HepG2 (cell line): ENCODE results near the gene SELENOV. TPM values are rescaled to one million over a fixed set of nuclear protein-coding genes. Genes with fewer than 3 reads are reported as not detected.
A peak's percentile ranks its signal among the peaks of the same experiment; 100 is the strongest.

Source experiments
- CBX1 ChIP-seq: IDR thresholded peaks from one replicate; pipeline ENCODE4 v1.6.1; 2016; ENCODE audit warnings: antibody characterized with exemption, low read depth
- DNMT3B ChIP-seq: conservative IDR thresholded peaks from 2 replicates; pipeline ENCODE4 v1.6.1; 2016; ENCODE audit warnings: missing biosample characterization, control low read depth
- FOXA3 ChIP-seq: IDR thresholded peaks from 2 replicates; pipeline ENCODE4 v1.6.1; 2016; ENCODE audit warnings: missing genetic modification reagents, missing compliant biosample characterization
- HDAC6 ChIP-seq: fragments of 200-600 bp; sonication (generic); IDR thresholded peaks from 2 replicates; pipeline ENCODE4 v1.7.0; 2017; ENCODE audit warnings: mild to moderate bottlenecking, antibody characterized with exemption, low read length, low read depth
- JARID2 ChIP-seq: sonication (generic); formaldehyde crosslinking; IDR thresholded peaks from 2 replicates; pipeline ENCODE4 v1.8.1; 2023; ENCODE audit warnings: missing genetic modification reagents, inconsistent platforms; ENCODE audit not compliant: insufficient replicate concordance
- SALL2 ChIP-seq: sonication (generic); formaldehyde crosslinking; IDR thresholded peaks from 2 replicates; pipeline ENCODE4 v1.8.1; 2023; ENCODE audit warnings: mild to moderate bottlenecking, missing genetic modification reagents, inconsistent platforms
- TBX3 ChIP-seq: fragments of 450-650 bp; IDR thresholded peaks from 2 replicates; pipeline ENCODE4 v1.6.1; 2017; ENCODE audit warnings: antibody characterized with exemption, mild to moderate bottlenecking, inconsistent platforms, borderline replicate concordance
- ZBTB1 ChIP-seq: sonication (generic); formaldehyde crosslinking; IDR thresholded peaks from 2 replicates; pipeline ENCODE4 v1.4.0; 2020; ENCODE audit warnings: missing genetic modification reagents, borderline replicate concordance
- ZNF20 ChIP-seq: sonication (generic); formaldehyde crosslinking; IDR thresholded peaks from 2 replicates; pipeline ENCODE4 v1.4.0; 2020; ENCODE audit warnings: mild to moderate bottlenecking, moderate library complexity, missing genetic modification reagents
- ZNF274 ChIP-seq: sonication (generic); formaldehyde crosslinking; IDR thresholded peaks from 2 replicates; pipeline ENCODE4 v1.5.1; 2020; ENCODE audit warnings: mild to moderate bottlenecking, missing genetic modification reagents
- ZNF484 ChIP-seq: sonication (generic); formaldehyde crosslinking; IDR thresholded peaks from 2 replicates; pipeline ENCODE4 v1.5.1; 2020; ENCODE audit warnings: mild to moderate bottlenecking, low read depth, missing genetic modification reagents, borderline replicate concordance
- polyA plus RNA-seq, 8 experiments: library from polyadenylated mRNA; depleted of rRNA in 3 of 8; stranded (reverse) in 7 of 8; unstranded in 1 of 8; fragments of >200 nt; fragmentation: Illumina TruSeq in 4 of 8; extraction: Trizol in 4 of 8; gene quantifications; 2 replicates each; pipeline versions ENCODE4 v1.2.1 to v1.2.3, GENCODE V29; 2011 to 2016; ENCODE audit warnings: low read depth in 4 of 8, missing spikeins in 1 of 8, mixed read lengths in 1 of 8; ENCODE audit not compliant: insufficient read depth in 1 of 8
- total RNA-seq, 5 experiments: library from RNA; depleted of rRNA; stranded (reverse); fragments of >200 nt; fragmentation: Illumina TruSeq; extraction: Trizol; gene quantifications; 2 replicates each; pipeline ENCODE4 v1.2.3, GENCODE V29; 2016; ENCODE audit warnings: low read depth in 1 of 5
- TF ChIP-seq, protein P1 (sequence below): sonication (generic); formaldehyde crosslinking; IDR thresholded peaks from 2 replicates; pipeline ENCODE4 v1.4.0; 2020; ENCODE audit warnings: missing genetic modification reagents
- TF ChIP-seq, protein P2 (sequence below): sonication (generic); IDR thresholded peaks from 2 replicates; pipeline ENCODE4 v1.6.1; 2016; ENCODE audit warnings: low read depth, borderline replicate concordance
- TF ChIP-seq, protein P3 (sequence below): sonication (generic); formaldehyde crosslinking; IDR thresholded peaks from 2 replicates; pipeline ENCODE4 v1.4.0; 2020; ENCODE audit warnings: missing genetic modification reagents, borderline replicate concordance

Gene SELENOV
- total and polyA plus RNA-seq, 2 of the 13 experiments (the other 11 are each of a cell fraction or from before 2014, with no cell fraction given), result not detected

DNA sequence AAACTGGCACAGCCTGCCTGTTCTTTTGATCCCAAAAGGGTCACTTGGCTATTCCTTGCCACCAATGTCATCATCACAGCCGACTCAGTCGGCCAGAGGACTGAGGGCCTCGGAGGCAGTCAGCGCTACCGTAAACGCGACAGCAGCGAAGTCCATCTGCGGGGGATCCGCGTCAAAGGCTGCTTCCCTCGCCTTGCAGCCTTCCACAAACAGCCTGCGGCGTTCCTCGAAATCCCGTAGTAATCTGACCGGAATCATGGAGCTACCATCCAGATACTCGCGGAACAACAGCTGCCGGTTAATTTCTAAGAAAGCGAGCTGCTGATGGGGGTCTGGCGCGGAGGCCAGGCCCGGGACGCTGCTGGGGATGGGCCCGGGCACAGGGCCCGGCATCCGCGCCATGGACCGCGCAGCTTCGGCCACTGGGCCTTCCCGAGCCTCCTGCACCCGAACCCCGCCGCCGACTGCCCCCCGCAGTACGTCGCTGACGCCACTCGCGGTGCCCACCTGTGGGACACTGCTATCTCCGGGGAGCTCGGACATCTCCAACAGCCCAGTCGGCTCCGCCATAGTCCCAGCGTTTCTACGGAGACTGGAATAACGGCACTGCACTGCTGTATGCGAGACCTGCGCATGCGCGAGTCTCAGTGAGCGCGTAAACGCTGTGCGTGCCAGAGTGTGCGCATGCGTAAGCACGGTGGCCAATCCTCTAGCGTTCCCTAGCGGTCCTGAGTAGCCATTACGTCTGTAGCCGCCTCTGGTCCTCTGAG is 17.5 kb downstream of the SELENOV start, which contains the start of gene EID2B (continued):
- TF ChIP-seq, protein P1, sequence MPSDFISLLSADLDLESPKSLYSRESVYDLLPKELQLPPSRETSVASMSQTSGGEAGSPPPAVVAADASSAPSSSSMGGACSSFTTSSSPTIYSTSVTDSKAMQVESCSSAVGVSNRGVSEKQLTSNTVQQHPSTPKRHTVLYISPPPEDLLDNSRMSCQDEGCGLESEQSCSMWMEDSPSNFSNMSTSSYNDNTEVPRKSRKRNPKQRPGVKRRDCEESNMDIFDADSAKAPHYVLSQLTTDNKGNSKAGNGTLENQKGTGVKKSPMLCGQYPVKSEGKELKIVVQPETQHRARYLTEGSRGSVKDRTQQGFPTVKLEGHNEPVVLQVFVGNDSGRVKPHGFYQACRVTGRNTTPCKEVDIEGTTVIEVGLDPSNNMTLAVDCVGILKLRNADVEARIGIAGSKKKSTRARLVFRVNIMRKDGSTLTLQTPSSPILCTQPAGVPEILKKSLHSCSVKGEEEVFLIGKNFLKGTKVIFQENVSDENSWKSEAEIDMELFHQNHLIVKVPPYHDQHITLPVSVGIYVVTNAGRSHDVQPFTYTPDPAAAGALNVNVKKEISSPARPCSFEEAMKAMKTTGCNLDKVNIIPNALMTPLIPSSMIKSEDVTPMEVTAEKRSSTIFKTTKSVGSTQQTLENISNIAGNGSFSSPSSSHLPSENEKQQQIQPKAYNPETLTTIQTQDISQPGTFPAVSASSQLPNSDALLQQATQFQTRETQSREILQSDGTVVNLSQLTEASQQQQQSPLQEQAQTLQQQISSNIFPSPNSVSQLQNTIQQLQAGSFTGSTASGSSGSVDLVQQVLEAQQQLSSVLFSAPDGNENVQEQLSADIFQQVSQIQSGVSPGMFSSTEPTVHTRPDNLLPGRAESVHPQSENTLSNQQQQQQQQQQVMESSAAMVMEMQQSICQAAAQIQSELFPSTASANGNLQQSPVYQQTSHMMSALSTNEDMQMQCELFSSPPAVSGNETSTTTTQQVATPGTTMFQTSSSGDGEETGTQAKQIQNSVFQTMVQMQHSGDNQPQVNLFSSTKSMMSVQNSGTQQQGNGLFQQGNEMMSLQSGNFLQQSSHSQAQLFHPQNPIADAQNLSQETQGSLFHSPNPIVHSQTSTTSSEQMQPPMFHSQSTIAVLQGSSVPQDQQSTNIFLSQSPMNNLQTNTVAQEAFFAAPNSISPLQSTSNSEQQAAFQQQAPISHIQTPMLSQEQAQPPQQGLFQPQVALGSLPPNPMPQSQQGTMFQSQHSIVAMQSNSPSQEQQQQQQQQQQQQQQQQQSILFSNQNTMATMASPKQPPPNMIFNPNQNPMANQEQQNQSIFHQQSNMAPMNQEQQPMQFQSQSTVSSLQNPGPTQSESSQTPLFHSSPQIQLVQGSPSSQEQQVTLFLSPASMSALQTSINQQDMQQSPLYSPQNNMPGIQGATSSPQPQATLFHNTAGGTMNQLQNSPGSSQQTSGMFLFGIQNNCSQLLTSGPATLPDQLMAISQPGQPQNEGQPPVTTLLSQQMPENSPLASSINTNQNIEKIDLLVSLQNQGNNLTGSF (CRISPR knock-in tag), result no peak
- TF ChIP-seq SALL2, result 0 out of 2 replicates have a peak, but pooled peaks have one; percentile 18
- no peak for TF ChIP-seq ZNF20 (CRISPR knock-in tag)
- no peak for TF ChIP-seq ZNF484 (CRISPR knock-in tag)
- TF ChIP-seq, protein P2, sequence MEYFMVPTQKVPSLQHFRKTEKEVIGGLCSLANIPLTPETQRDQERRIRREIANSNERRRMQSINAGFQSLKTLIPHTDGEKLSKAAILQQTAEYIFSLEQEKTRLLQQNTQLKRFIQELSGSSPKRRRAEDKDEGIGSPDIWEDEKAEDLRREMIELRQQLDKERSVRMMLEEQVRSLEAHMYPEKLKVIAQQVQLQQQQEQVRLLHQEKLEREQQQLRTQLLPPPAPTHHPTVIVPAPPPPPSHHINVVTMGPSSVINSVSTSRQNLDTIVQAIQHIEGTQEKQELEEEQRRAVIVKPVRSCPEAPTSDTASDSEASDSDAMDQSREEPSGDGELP, result no peak
- TF ChIP-seq, protein P3, sequence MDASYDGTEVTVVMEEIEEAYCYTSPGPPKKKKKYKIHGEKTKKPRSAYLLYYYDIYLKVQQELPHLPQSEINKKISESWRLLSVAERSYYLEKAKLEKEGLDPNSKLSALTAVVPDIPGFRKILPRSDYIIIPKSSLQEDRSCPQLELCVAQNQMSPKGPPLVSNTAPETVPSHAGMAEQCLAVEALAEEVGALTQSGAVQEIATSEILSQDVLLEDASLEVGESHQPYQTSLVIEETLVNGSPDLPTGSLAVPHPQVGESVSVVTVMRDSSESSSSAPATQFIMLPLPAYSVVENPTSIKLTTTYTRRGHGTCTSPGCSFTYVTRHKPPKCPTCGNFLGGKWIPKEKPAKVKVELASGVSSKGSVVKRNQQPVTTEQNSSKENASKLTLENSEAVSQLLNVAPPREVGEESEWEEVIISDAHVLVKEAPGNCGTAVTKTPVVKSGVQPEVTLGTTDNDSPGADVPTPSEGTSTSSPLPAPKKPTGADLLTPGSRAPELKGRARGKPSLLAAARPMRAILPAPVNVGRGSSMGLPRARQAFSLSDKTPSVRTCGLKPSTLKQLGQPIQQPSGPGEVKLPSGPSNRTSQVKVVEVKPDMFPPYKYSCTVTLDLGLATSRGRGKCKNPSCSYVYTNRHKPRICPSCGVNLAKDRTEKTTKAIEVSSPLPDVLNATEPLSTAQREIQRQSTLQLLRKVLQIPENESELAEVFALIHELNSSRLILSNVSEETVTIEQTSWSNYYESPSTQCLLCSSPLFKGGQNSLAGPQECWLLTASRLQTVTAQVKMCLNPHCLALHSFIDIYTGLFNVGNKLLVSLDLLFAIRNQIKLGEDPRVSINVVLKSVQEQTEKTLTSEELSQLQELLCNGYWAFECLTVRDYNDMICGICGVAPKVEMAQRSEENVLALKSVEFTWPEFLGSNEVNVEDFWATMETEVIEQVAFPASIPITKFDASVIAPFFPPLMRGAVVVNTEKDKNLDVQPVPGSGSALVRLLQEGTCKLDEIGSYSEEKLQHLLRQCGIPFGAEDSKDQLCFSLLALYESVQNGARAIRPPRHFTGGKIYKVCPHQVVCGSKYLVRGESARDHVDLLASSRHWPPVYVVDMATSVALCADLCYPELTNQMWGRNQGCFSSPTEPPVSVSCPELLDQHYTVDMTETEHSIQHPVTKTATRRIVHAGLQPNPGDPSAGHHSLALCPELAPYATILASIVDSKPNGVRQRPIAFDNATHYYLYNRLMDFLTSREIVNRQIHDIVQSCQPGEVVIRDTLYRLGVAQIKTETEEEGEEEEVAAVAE (CRISPR knock-in tag), result no peak
- no peak for TF ChIP-seq JARID2 (CRISPR knock-in tag)
- TF ChIP-seq ZNF274 (CRISPR knock-in tag), result peak; percentile 79
- TF ChIP-seq DNMT3B, result no peak; the same call in 1 of the 2 replicates
- no peak for TF ChIP-seq HDAC6
- no peak for TF ChIP-seq ZBTB1 (CRISPR knock-in tag)
- TF ChIP-seq CBX1, result peak; percentile 88
- TF ChIP-seq FOXA3, result no peak
- no peak for TF ChIP-seq TBX3
